ENCODE results near the gene PIK3C2B. TPM values are rescaled to one million over a fixed set of nuclear protein-coding genes. Genes with fewer than 3 reads are reported as not detected.

PIK3C2B gene
- polyA plus RNA-seq, 1 donor from 2014 or later: 23.7 TPM

- Histone ChIP-seq H3F3A (ENCODE audit: insufficient read depth, low read length, poor library complexity, severe bottlenecking) (no peaks in the 10 kb centered on the region), H3K79me2 (replicated peaks; ENCODE audit: insufficient read depth, low read length) (no peaks in the 10 kb centered on the region), H3K9me3 (ENCODE audit: low read length) (no peaks in the 10 kb centered on the region), H4K20me1 (ENCODE audit: insufficient read depth) (no peaks in the 10 kb centered on the region), H2AFZ (ENCODE audit: low read depth, low read length) (no peak overlapping the region), H3K9ac (ENCODE audit: low read length) (no peak overlapping the region), H3K4me3 (ENCODE audit: low read length) (no peak overlapping the region), H3K27ac (ENCODE audit: low read length) (no peak overlapping the region), H3K9me2 (ENCODE audit: insufficient read depth, low read length) (no peaks in the 10 kb centered on the region), H3K36me3 (ENCODE audit: insufficient read depth, low read length) (no peaks in the 10 kb centered on the region), H3K4me2 (ENCODE audit: low read length) (no peak overlapping the region), H3K27me3 (ENCODE audit: insufficient read depth, low read depth, low read length) (no peaks in the 10 kb centered on the region)
- TF ChIP-seq REST (IDR thresholded peaks at IDR 0.05; ENCODE audit: borderline replicate concordance) (no peak), SMC3 (conservative IDR thresholded peaks at IDR 0.05; ENCODE audit: poor library complexity) (no peak), POLR2AphosphoS5 (IDR thresholded peaks at IDR 0.05) (no peak), EZH2 (IDR thresholded peaks at IDR 0.05; ENCODE audit: borderline replicate concordance, insufficient read depth, low read length, poor library complexity, severe bottlenecking) (no peak), RAD21 (conservative IDR thresholded peaks at IDR 0.05) (no peak), CTCF (IDR thresholded peaks at IDR 0.05; ENCODE audit: poor library complexity, severe bottlenecking) (no peak), TAF1 (IDR thresholded peaks at IDR 0.05; ENCODE audit: low read depth) (no peak), MXI1 (conservative IDR thresholded peaks at IDR 0.05; ENCODE audit: poor library complexity, severe bottlenecking) (no peak), EP300 (conservative IDR thresholded peaks at IDR 0.05; ENCODE audit: poor library complexity, severe bottlenecking) (no peak)
Observed at GRCh38 chr1:204532832-204533231, 38.2 kb upstream of the PIK3C2B start.

GRCh38 chr1:204530932-204531331 is 36.3 kb upstream of the PIK3C2B start:
- Histone ChIP-seq H3K4me3 (ENCODE audit: low read length) (no peak overlapping the region), H3K27ac (ENCODE audit: low read length) (no peak overlapping the region), H3K9me2 (ENCODE audit: insufficient read depth, low read length) (no peaks in the 10 kb centered on the region)

More at GRCh38 chr1:204530932-204531331, 36.3 kb upstream of the PIK3C2B start:
- Histone ChIP-seq H2AFZ (ENCODE audit: low read depth, low read length) (no peak overlapping the region), H3F3A (ENCODE audit: insufficient read depth, low read length, poor library complexity, severe bottlenecking) (no peaks in the 10 kb centered on the region), H3K27me3 (ENCODE audit: insufficient read depth, low read depth, low read length) (no peaks in the 10 kb centered on the region), H3K9ac (ENCODE audit: low read length) (no peak overlapping the region), H4K20me1 (ENCODE audit: insufficient read depth) (no peaks in the 10 kb centered on the region), H3K4me2 (ENCODE audit: low read length) (no peak overlapping the region), H3K9me3 (ENCODE audit: low read length) (no peaks in the 10 kb centered on the region), H3K79me2 (replicated peaks; ENCODE audit: insufficient read depth, low read length) (no peaks in the 10 kb centered on the region), H3K36me3 (ENCODE audit: insufficient read depth, low read length) (no peaks in the 10 kb centered on the region)
- TF ChIP-seq POLR2AphosphoS5 (IDR thresholded peaks at IDR 0.05) (no peak), EZH2 (IDR thresholded peaks at IDR 0.05; ENCODE audit: borderline replicate concordance, insufficient read depth, low read length, poor library complexity, severe bottlenecking) (no peak), TAF1 (IDR thresholded peaks at IDR 0.05; ENCODE audit: low read depth) (no peak), EP300 (conservative IDR thresholded peaks at IDR 0.05; ENCODE audit: poor library complexity, severe bottlenecking) (no peak), CTCF (IDR thresholded peaks at IDR 0.05; ENCODE audit: poor library complexity, severe bottlenecking) (no peak), REST (IDR thresholded peaks at IDR 0.05; ENCODE audit: borderline replicate concordance) (no peak), MXI1 (conservative IDR thresholded peaks at IDR 0.05; ENCODE audit: poor library complexity, severe bottlenecking) (no peak), SMC3 (conservative IDR thresholded peaks at IDR 0.05; ENCODE audit: poor library complexity) (no peak), RAD21 (conservative IDR thresholded peaks at IDR 0.05) (no peak)

Data from neural cell (in vitro differentiated cells).